GM19043 (cell line): ENCODE data around the gene ECE2.

Experiments
- ATAC-seq: cut with Tn5 transposase; IDR thresholded peaks from one replicate; pipeline ENCODE4 v1.9.1; 2021; ENCODE audit warnings: low read depth; ENCODE audit not compliant: unreplicated experiment

ECE2 gene

GRCh38 chr3:184239708-184240107, 36.1 kb upstream of the ECE2 start:
- ATAC-seq: no peak

GRCh38 chr3:184240384-184241140, 35.3 kb upstream of the ECE2 start:
- ATAC-seq: no peak

GRCh38 chr3:184241141-184241446, 34.7 kb upstream of the ECE2 start:
- ATAC-seq: no peak

- no peak for ATAC-seq
These were observed 34.1 kb upstream of the ECE2 start for GRCh38 chr3:184241447-184242296.

GRCh38 chr3:184242297-184242685, 33.5 kb upstream of the ECE2 start:
- no peak for ATAC-seq

- peak; percentile 3 for ATAC-seq
These were observed 27.1 kb upstream of the ECE2 start, which contains the start of gene ALG3 for GRCh38 chr3:184248454-184249411. Gene ALG3, minus strand, starts transcription at chr3:184248962. Its CDS starts 22 bp downstream, at chr3:184248940.

GRCh38 chr3:184249412-184250166, 26.2 kb upstream of the ECE2 start, which contains the start of gene EEF1AKMT4:
Gene EEF1AKMT4, plus strand, starts transcription at chr3:184249672. Its CDS starts 23 bp downstream, at chr3:184249695.
- ATAC-seq: peak; percentile 87

GRCh38 chr3:184250167-184250828, 25.5 kb upstream of the ECE2 start:
- peak; percentile 72 for ATAC-seq

- ATAC-seq: no peak
These were observed 20.4 kb upstream of the ECE2 start for GRCh38 chr3:184255291-184256039.

- ATAC-seq: no peak
These were observed 18.5 kb upstream of the ECE2 start for GRCh38 chr3:184257083-184257915.

- no peak for ATAC-seq
These were observed 16.9 kb upstream of the ECE2 start for GRCh38 chr3:184258926-184259325.

GRCh38 chr3:184259396-184259877, 16.4 kb upstream of the ECE2 start:
- ATAC-seq: no peak

GRCh38 chr3:184259878-184260723, 15.7 kb upstream of the ECE2 start:
- no peak for ATAC-seq

- ATAC-seq: no peak
These were observed 15.0 kb upstream of the ECE2 start for GRCh38 chr3:184260724-184261269.

GRCh38 chr3:184261270-184261853, 14.5 kb upstream of the ECE2 start, which contains the start of gene CAMK2N2:
Gene CAMK2N2, minus strand, starts transcription at chr3:184261553. Its CDS starts 268 bp downstream, at chr3:184261285.
- no peak for ATAC-seq
